ENCODE measurements around the gene SUMO2.
A peak's percentile ranks its signal among the peaks of the same experiment; 100 is the strongest.
"Not testable (repeated sequence)": the region's sequence is repeated elsewhere in the genome, so short reads cannot be mapped to it uniquely, and the experiment has no call there.

The SUMO2 gene

DNA sequence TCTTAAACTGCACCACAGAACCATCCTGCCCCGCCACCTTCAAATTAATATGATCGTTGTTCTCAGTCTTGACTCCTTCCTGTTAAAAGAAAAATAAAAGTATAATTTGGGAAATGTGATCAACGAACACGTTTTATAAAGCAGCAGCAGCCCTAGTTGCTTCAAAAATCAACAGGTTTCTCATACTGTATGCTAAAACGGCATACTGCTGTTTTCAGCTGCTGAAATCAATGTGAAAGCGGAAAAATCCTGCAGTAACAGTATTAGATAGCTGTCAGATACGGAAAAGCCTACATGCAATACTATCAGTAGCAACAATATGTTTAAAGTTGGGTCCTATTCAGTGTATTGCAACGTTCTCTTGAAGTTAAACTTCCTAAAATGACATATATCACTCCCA lies 1.6 kb downstream of the SUMO2 start:
- DNase-seq: no peak

DNA sequence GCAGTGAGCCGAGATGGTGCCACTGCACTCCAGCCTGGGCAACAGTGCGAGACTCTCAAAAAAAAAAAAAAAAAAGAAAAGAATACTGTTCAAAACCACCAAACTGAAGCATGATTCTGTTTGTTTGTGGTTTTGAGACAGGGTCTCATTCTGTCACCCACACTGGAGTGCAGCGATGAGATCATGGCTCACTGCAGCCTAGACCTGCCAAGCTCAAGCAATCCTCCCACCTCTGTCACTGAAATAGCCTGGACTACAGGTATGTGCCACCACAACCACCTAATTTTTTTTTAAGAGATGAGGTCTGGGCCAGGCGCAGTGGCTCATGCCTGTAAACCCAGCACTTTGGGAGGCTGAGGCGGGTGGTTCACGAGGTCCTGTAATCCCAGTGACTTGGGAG lies 4.3 kb downstream of the SUMO2 start:
- no peak for DNase-seq

- DNase-seq: no peak
Observed at GRCh38 chr17:75176625-75177024, 6.1 kb downstream of the SUMO2 start.

- DNase-seq: no peak
Observed at GRCh38 chr17:75174996-75175395, 7.8 kb downstream of the SUMO2 start.

GRCh38 chr17:75173526-75173925 lies 9.2 kb downstream of the SUMO2 start:
- no peak for DNase-seq

GRCh38 chr17:75168998-75169397 lies 13.8 kb downstream of the SUMO2 start:
- no peak for DNase-seq

- not testable (repeated sequence) for DNase-seq
Observed at GRCh38 chr17:75164606-75165005, 18.2 kb downstream of the SUMO2 start.

DNA sequence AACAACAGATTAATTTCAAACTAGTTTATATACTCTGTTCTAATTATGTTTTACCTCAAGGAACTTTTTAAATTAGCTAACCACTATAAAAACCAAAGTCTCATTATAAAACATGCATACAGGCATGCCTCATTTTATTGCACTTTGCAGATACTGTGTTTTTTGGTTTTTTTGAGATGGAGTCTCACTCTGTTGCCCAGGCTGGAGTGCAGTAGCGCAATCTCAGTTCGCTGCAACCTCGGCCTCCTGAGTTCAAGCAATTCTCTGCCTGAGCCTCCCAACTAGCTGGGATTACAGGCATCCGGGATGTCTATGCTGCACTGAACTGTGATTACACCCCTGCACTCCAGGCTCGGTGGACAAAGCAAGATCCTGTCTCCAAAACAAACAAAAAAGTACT lies 19.7 kb downstream of the SUMO2 start:
- DNase-seq: no peak

- no peak for DNase-seq
Observed at GRCh38 chr17:75160211-75160610, 22.5 kb downstream of the SUMO2 start.

- no peak for DNase-seq
Observed at GRCh38 chr17:75159196-75160031, 23.3 kb downstream of the SUMO2 start.

DNA sequence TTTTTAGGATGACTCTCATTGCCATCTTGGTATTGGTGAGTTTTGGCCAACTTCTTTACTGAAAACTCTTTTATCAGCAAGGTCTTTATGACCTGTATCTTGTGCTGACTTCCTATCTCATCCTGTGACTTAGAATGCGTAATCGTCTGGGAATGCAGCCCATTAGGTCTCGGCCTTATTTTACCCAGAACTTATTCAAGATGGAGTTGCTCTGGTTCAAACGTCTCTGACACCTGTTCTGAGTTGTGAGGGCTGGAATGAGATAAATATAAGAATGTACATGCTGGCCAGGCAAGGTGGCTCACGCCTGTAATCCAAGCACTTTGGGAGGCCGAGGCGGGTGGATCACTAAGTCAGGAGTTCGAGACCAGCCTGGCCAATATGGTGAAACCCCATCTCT lies 24.3 kb downstream of the SUMO2 start:
- DNase-seq: not testable (repeated sequence)

- DNase-seq: no peak
Observed at GRCh38 chr17:75155191-75155601, 27.6 kb downstream of the SUMO2 start.

DNA sequence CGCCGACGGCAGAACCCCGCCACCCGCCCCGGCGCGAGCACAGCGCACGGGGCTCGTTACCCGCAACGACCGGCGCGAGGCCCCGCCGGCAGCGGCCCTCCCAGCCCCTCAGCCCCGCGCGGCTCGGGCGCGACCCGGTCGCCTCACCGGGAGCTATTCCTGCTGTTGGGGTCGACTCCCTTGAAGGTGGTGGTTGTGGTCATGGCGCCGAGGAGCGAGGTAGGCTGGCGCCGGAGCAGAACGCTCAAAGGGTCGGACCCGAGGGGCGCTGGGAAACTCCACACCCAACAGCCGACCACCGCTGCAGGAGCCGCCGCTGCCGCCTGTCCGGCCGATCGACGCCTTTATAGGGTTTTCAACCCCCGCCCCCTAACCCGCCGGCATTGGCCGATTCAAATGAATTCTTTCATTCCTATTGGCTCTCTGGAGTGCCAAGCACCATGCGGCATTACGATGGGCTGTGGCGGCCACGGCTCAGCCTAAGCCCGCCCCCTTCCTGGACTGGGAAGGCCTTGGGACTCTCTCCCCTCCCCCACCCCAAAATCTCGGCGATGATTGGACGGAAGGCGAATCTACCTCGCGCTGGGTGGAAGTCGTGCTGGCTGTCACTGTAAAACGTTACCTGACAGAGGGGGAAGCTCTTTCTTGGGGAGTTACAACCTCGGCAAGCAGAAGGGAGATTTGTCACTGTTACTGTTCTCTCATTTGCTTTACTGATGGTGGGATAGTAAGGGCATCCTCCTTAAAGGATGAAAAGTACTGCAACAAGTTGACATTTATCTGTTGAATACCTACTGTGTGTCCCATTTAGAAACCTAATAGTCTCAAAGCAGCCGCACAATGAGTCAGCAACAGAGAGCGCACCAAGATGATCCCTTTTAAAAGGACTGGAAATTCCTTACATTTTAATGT lies 28.3 kb downstream of the SUMO2 start, which contains the start of gene JPT1:
JPT1 (minus strand) TSS at position 318 of the 912 bp plus-strand sequence; CDS start at position 203, 115 bp downstream.
- DNase-seq: peak; percentile 100

DNA sequence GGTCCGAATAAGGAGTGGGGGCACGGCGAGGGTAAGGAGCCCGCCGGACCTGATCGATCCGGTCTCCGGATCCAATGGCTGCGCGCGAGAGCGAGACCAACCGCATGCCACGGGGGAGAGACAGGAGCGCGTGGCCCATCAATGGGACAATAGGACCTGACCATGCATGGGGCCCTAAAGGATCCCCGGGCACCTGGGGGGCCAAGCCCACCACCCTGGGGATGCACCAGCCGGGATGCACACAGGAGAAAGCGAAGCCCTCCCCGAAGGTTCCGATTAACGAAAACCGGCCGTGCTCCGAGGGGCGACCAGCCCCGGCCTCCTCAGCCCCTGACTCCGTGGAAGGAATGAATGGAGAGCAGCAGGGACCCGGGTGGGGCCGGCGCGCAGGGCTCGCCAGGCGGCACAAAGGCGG lies 29.0 kb downstream of the SUMO2 start:
- peak; percentile 45 for DNase-seq

- peak; percentile 54 for DNase-seq
Observed at GRCh38 chr17:75152922-75153779, 29.6 kb downstream of the SUMO2 start.

DNA sequence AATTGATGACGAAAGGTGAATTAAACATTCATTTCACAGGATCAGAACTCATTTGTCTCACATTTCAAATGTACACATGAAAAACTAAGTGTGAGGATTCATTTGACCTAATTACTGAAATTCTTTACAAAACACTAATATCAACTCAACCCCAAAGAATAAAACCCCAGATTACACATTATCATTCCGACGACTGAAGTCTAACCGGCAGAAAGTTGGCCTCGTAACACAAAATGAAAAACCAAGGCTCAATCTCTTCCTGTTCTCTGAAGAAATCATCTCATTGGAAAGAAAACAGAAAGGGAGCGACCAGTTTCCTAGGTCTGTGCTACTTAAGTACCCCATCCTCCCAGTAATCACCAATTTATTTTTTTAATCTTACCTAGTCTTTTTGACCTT lies 30.2 kb downstream of the SUMO2 start:
- DNase-seq: no peak

GRCh38 chr17:75151930-75152329 lies 30.8 kb downstream of the SUMO2 start:
- peak; percentile 4 for DNase-seq

GRCh38 chr17:75147878-75148546 lies 34.7 kb downstream of the SUMO2 start:
- DNase-seq: no peak

- no peak for DNase-seq
Observed at GRCh38 chr17:75146592-75146991, 36.2 kb downstream of the SUMO2 start.

DNA sequence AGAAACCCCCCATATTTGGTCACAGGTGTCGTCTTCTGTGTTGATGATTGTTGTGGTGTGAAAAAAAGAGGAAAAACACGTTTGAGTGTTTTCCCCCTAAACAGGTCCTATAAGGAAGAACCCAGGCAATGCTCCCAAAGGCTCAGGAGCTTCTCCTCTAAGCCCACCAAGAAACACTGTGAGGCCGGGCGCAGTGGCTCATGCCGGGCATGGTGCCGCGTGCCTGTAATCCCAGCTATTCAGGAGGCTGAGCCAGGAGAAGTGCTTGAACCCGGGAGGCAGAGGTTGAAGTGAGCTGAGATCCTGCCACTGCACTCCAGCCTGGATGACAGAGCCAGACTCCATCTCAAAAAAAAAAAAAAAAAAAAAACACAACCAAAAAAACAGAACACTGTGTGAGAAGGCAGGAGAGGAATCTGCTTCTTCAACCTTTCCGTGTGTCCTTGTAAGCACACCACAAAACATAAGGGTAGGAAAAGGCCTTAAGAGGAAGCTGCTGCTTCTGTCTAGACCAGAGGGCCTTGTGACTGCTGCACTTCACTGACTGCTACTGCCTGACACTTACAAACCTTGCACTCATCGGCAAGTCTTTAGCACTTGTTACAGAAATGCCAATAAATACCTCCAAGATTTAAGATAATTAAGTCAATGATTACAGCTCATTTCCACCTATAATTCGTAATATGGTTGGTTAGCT lies 37.8 kb downstream of the SUMO2 start:
- no peak for DNase-seq

- DNase-seq: no peak
Observed at GRCh38 chr17:75142236-75142971, 40.4 kb downstream of the SUMO2 start.

Measured in NCI-H1436 (cell line).